ENCODE data around the gene ATP2B2.

Gene ATP2B2

DNA sequence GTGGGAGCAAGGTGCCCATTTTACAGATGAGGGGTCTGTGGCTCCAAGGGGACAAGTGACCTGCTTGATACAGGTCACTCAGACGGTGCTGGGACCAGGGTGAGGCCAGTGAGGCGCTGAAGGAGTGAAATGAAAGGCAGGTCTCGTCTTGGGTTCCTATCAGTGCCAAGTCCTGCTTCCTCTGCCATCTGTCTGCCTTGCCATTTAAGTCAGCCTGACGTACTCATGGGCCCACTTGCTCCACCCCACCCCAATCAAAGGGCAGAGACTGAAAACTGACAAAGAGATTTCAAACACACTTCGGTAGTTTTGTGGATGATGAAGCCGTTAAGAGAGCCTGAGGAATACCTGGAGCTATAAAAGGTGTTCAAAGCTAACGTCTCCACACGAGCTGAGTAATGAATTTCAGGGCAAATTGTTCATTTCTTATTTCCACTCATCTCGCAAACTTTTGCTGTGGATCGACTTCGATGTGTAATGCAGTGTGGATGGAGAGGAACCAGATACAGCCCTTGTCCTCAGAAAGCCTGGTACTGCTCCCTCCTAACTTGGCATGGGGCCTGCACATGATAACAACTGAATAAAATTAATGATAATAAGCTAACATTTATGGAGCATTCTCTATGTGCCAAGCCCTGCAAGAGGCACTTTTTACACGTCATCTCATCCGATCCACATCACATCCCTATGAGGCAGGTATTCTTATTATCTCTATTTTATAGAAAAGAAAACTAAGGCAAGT, 36.6 kb downstream of the ATP2B2 start:
- DNase-seq = no peak

DNA sequence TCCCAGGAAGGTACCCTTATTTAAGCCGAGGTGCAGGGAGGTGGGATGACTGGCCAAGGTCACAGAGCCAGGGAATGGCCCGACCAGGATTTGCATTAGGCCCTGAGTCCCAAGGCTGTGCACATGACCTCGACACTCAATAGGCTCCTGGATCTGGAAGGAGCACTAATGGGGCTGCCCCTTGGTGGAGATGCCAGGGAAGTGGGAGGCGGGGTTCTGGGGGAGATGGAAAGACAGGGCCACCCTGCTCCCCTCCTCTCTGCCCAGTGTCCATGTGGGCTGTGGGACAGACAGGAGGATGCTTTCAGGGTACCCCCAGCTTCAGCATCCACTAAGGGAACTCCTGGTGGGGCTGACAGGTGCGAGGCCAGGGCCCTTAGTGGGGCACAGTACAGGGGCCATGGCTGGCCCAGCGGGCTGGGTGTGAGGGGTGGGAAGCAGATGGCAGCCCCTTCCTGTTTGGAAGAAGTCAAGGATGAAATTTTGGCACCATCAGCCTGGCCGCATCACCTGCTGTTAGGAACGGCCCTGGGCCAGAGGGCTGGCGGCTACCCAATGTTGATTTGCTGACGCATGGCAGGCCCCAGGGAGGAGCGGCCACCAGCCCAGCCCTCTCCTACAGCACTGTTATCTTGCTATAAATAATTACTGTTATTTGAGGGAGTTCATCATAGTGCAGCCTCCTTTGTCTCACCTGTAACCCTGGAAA, 37.3 kb downstream of the ATP2B2 start:
- no peak for DNase-seq

DNA sequence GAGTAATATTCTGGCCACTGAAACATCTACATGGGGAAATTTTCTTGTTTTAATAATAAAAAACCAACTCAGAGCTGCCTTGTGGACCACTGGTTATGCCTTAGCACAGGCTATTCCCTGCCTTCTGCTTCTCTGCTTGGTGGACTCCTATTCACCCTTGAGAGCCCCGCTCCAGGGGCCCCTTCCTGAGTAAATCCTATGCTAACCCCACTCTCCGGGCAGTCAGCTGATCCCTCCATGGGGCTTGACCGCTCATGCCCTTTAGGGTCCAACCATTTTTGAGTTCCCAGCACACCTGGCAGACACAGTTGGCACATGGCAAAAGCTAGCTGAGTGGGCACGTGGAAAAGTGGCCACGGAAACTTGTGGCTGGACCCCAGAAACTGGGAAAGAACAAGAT, 38.2 kb downstream of the ATP2B2 start:
- no peak for DNase-seq

DNA sequence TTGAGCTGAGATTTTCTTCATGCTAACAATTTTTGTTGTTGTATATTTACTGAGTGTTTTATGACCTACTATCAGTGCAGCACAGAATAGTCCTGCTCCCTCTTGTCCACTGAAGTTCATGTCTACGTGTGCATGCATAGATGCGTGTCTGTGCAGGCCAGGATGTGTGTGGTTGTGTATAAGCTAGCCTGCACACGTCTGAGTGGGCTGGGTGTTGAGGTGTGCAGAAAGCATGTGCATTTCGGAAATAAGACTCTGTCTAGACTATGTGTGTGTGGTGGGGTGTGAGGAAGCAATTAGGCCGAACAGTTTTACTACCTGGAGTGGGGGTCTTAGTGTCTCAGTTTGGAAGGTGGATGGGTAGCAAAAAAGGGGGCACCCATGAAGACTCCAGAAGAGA, 39.2 kb downstream of the ATP2B2 start:
- DNase-seq = no peak

GRCh38 chr3:10465161-10465560, 40.2 kb downstream of the ATP2B2 start:
- DNase-seq = no peak

DNA sequence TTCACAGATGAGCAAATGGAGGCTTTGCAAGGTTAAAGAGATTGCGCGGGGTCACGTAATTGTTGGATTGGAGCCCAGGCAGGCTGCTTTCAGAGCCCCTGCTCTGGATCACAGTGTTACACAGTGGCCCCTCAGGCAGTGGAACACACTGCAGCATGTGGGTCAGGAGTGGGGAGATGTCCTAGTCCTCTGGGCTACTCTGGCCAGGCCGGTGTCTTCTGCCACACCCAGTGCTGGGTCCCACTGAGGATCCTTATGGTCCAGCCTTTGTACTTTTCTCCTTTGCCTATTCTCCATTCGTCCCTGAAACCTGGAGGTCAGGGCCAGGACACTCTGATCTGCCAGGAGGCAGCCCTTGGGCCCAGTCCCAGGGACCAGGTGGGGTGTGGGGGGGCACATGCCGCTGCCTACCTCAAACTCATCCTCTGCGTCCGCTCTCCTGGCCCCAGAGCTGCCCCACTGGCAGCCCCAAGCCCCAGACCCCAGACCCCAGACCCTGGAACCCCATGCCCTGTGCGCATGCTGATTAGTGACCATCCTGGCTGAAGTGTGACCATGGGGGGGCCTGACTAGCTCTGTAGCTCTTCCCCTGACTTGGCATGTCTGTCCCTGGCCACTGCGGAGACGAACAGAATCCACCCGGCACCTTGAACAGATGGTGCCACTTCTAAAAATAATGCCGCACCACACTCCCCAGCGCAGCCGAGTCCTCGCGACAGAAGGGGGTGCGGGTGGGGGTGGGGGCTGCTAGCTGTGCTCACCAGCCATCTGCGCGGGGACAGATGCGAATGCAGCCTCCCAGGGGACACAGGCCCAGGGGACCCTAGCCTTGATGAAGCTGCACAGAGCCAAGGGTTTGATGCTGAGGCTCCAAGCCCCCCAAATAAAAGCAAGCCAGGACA, 41.6 kb downstream of the ATP2B2 start:
- DNase-seq = no peak

DNA sequence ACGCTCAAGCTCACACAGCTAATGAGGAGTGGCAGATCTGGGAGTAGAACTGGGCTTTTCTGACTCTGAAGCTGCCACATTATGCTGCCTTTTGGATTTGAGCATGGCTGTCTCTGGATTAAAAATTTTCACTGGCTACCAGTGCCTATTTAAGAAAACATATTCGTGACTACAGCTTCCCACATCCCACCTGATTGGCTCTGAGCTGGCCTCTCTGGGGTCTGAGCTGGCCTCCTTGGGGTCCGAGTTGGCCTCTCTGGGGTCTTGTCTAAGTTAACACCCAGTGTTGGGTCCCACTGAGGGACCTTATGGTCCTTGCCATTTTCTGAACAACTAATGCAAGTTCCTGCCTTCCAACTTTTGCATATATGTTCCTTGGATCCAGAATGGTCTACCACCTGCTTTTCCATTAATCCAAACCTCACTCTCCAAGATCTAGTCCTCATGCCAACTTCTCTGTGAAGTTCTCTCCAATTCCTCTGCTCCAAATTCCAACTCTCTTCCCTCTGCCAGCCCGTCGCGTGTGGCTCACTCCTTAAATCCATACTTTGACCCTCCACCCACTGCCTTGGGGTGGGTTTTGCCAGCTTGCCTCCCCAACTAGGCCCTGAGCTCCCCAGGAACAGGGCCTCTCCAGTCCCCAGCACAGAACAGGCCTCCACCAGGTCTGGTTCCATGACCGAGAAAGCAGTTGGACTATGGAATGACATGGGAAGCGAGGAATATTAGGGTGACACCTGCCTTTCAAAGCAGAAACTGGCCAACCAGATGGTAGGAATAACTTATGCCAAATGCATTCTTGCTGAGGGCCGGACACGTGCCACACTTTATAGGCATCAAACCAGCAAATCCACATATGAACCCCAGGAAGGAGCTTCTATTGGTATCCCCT, 42.5 kb downstream of the ATP2B2 start:
- DNase-seq = no peak

GRCh38 chr3:10460951-10461545, 44.3 kb downstream of the ATP2B2 start:
- DNase-seq = no peak

DNA sequence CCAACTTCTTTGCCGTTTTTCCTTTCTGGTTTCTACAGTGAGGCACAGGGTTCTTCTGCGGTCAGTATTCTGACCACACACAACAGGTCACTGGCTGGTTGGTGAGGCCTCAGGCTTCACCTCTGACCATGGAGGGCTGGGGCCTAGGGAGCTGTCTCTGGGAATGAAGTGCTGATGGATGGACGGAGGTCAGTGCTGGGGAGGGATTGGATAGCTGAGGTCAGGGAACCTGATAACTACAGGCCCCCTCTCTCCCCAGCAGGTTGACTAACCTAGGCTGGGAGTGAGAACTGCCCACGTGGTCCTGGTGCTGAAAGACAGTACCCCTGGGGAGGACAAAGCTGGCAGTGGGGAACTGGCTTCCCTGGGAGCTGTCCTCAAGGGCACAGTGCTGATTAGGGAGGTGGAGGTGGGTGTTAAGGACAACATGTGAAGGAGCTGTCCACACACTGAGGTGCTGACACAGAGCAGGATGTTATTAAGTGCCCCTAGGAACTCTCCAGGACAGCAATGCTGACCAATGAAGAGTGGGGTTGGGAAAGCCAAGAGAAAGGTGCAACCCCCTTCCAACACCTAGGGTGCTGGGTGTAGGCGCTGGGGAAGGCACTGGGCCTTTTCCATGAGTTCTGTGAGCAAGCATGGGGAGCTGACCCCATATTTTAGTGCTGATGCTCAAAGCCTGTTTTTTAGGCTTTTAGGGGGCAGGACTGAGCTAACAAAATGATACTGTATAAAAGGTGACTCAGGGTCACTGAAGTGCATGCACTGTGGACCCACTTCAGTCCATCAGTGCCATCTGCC, 45.2 kb downstream of the ATP2B2 start:
- peak; percentile 61 for DNase-seq

- no peak for DNase-seq
These were observed 47.8 kb downstream of the ATP2B2 start for GRCh38 chr3:10457560-10457959.

GRCh38 chr3:10456981-10457380, 48.4 kb downstream of the ATP2B2 start:
- no peak for DNase-seq

DNA sequence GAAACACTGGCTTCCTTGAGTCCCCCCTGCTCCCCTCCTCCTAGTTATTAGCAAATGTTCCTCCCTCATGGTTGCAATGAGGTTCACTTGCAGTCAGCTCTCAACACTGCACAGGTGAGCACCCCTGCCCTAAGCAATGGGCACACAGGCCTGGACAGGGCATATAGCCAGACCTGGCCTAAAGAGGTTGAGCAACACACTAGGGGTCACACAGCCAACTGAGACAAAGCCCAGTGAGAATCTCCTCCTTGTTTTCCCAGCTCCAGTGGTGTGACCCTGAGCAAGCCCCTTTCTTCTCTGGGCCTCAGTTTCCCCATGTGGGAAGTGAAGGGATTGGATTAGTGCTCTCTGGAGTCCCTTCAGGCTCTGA, 49.9 kb downstream of the ATP2B2 start:
- DNase-seq = no peak

- DNase-seq = no peak
These were observed 50.4 kb downstream of the ATP2B2 start for GRCh38 chr3:10454907-10455544.

DNA sequence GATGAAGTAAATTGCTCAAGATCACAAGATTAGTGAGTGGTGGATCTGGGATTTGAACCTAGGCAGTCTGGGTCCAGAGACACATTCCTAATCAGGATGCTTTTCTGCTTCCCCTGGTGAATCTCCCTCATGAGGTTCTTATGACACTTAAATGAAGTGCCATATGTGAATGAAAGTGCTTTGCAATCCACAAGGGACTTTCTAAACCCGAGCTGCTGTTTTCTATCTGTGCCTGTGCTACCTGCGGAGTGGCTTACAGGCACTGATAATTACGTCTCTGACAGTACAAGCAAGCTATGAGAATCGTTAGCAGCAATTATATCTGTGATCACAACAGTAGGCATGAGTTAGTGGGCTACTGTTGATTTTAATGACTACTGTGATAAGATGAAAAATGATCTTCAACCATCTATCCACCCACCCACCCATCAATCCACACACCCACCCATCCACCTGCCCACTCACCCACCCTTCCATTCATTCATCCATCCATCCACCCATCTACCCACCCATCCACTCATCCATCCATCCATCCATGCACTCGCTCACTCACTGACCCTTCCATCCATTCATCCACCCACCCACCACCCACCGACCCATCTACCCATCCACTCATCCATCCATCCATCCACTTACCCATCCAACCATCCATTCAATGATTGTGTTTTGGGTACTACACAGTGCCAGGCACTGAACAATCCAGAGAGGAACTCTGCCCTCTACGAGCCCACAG, 51.8 kb downstream of the ATP2B2 start:
- DNase-seq = no peak

DNA sequence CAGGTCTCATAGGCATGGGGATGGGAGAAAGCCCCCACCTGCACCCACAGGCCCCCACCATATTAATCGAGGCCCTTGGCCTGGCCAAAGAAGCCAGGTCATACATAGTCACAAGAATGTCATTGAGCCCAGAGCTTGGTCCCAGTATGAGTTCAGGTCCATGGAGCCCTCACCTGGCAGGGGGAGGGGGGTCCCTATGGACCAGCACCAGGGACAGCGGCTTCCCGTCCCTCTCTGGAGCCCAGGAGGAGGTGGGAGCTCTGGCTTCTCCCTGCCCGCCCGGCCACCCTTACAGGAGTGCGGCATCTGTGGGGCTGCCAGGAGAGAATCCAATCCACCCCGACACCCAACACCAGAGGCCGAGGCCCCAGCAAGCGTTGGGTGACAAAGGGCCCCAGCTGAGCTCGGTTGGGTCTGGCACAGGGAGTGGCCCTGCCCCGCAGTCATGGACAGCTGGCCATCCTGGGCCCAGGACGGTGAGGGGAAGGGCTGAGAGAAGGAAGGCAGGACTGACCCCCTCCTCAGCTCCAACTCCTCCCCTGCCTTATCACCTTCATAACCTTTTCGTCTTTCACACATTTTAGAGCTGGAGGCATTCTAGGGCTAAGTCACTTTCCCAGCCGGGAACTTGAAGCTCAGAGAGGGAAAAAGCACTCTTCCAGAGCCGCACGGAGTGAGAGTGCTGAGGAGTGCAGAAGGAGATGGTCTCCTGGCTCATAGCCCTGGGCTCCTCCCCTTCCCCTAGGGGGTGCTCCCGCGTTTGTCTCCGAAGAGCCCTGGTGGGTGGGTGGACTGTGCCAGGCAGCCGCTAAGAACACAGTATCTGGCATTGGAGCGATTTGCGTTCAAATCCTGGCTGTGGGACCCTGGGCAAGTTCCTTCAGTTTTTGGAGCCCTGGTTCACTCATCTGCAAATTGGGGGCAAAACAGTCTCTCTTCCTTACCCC, 54.6 kb downstream of the ATP2B2 start:
- DNase-seq = no peak

GRCh38 chr3:10449436-10449835, 56.0 kb downstream of the ATP2B2 start:
- DNase-seq = no peak

DNA sequence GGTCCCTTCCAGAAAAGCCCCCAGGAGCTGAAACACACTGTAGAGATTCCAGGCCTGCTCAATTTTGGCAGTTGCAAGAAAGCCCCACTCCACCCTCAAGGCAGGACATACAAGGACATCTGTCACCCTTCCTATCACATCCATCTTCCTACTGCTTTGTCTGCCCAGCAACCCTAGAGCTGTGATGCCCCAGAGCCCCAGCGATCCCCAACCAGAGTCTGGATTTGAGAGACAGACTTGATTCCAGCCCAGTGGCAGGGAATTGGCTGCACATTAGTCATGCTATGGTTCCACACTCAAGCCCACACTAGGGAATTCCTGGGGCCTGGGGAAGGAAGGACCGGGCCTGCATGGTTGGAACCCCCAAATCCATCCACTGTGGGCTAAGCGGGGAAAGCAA, 56.8 kb downstream of the ATP2B2 start:
- DNase-seq = no peak

DNA sequence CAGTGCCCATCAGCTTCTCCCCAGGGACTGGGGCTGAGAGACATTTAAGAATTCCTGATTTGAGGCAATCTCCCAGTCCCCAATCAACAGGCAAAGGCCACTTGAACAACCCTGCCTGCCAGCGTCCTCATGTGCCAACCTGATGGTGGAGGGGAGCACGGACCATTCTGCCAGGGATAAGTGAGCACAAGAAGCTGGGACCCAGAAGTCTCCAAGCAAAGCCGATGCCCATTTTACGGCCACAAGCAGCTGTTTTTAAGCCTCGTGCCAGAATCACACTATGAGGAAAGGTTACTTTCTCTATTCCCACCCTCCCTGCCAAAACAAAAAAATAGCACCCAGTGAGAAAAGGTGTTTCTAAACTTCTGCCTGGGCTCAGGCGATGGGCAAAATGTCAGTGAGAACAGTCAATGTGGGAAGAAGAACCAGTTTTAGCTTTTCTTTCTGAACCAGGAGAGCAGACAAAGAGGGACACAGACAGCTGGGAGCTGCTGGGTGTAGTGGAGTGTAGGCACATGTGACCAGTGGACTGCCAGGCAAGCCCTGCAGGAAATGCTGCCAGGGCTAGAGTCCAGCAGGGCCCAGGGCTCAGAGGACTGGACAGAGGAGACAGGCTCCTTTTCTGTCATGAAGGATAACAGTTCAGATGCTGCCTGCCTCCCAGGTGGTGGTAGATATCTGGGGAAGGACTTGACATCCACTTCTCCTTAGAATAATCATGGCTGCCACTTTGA, 57.7 kb downstream of the ATP2B2 start:
- no peak for DNase-seq
